Thoracic aorta (tissue), 2 donors: ENCODE data around the gene RPS6KA1. TPM values are rescaled to one million over a fixed set of nuclear protein-coding genes. Genes with fewer than 3 reads are reported as not detected.
"Not testable (repeated sequence)": the region's sequence is repeated elsewhere in the genome, so short reads cannot be mapped to it uniquely, and the experiment has no call there.

Source experiments
- ATAC-seq: fragments of 150-250 bp; one replicate; pipeline ENCODE4 v1.8.0; 2017; ENCODE audit warnings: low read depth; ENCODE audit not compliant: insufficient number of reproducible peaks, low FRiP score
- DNase-seq: peaks from one replicate; pipeline ENCODE4 v3.0.0-alpha.2; 2020; ENCODE audit warnings: low spot score
- H3K27ac ChIP-seq, 2 donors: fragments of 200-600 bp; sonication (generic); 1 replicate in 1 of 2; 2 replicates in 1 of 2; pipeline ENCODE4 v1.5.1; 2016; ENCODE audit warnings: mild to moderate bottlenecking in 2 of 2, moderate library complexity in 2 of 2
- H3K27me3 ChIP-seq: fragments of 200-600 bp; sonication (generic); replicated peaks from 2 replicates; pipeline ENCODE4 v1.6.0; 2016; ENCODE audit warnings: mild to moderate bottlenecking; ENCODE audit not compliant: insufficient read depth
- H3K36me3 ChIP-seq: fragments of 200-600 bp; sonication (generic); one replicate; pipeline ENCODE4 v1.5.1; 2016
- H3K4me1 ChIP-seq, 2 donors: fragments of 200-600 bp; sonication (generic); 1 replicate in 1 of 2; 2 replicates in 1 of 2; pipeline versions ENCODE4 v1.5.1 to v1.6.0; 2016; ENCODE audit warnings: low read depth in 2 of 2, mild to moderate bottlenecking in 1 of 2; ENCODE audit not compliant: control insufficient read depth in 1 of 2
- H3K4me3 ChIP-seq: fragments of 200-600 bp; sonication (generic); 2 replicates; pipeline ENCODE4 v1.5.1; 2016; ENCODE audit warnings: mild to moderate bottlenecking
- H3K9me3 ChIP-seq: fragments of 200-600 bp; sonication (generic); 2 replicates; pipeline ENCODE4 v1.5.1; 2016
- CTCF ChIP-seq: fragments of 200-600 bp; sonication (generic); IDR thresholded peaks from one replicate; pipeline ENCODE4 v1.5.1; 2019; ENCODE audit warnings: antibody characterized with exemption
- total RNA-seq, 2 donors: library from RNA; depleted of rRNA; stranded (reverse); fragments of >200 nt; gene quantifications; one replicate each; pipeline versions ENCODE4 v1.1.0 to v1.2.3, GENCODE V29; 2016

Gene RPS6KA1
- total RNA-seq, 2 donors from 2014 or later: 13.8 to 18.6 TPM

GRCh38 chr1:26580116-26580515 lies 50.6 kb downstream of the RPS6KA1 start:
- no peak overlapping the region for H3K4me3 ChIP-seq
- no peaks in the 10 kb centered on the region for H3K27me3 ChIP-seq
- no peaks in the 10 kb centered on the region for H3K4me1 ChIP-seq
- no peak for DNase-seq
- H3K36me3 ChIP-seq: no peaks in the 10 kb centered on the region
- H3K9me3 ChIP-seq: no peaks in the 10 kb centered on the region
- no peak overlapping the region for H3K27ac ChIP-seq
- TF ChIP-seq CTCF: no peak
- no peak for ATAC-seq

- TF ChIP-seq CTCF: no peak
Observed at GRCh38 chr1:26581287-26581651, 51.7 kb downstream of the RPS6KA1 start.

GRCh38 chr1:26582053-26582835 lies 52.7 kb downstream of the RPS6KA1 start:
- no peaks in the 10 kb centered on the region for H3K9me3 ChIP-seq
- no peak for ATAC-seq
- no peak for DNase-seq
- no peak overlapping the region for H3K4me3 ChIP-seq
- H3K27me3 ChIP-seq: no peaks in the 10 kb centered on the region
- TF ChIP-seq CTCF: no peak
- no peaks in the 10 kb centered on the region for H3K36me3 ChIP-seq
- no peaks in the 10 kb centered on the region for H3K4me1 ChIP-seq
- no peak overlapping the region for H3K27ac ChIP-seq

More at GRCh38 chr1:26581287-26581651, 51.7 kb downstream of the RPS6KA1 start:
- DNase-seq: no peak
- Histone ChIP-seq H3K4me3 (no peak overlapping the region), H3K36me3 (no peaks in the 10 kb centered on the region), H3K27me3 (no peaks in the 10 kb centered on the region), H3K4me1 (no peaks in the 10 kb centered on the region), H3K9me3 (no peaks in the 10 kb centered on the region), H3K27ac (no peak overlapping the region)
- no peak for ATAC-seq

- no peaks in the 10 kb centered on the region for H3K27me3 ChIP-seq
- no peaks in the 10 kb centered on the region for H3K36me3 ChIP-seq
- TF ChIP-seq CTCF: no peak
- no peaks in the 10 kb centered on the region for H3K4me1 ChIP-seq
- no peak overlapping the region for H3K27ac ChIP-seq
- H3K4me3 ChIP-seq: no peak overlapping the region
- DNase-seq: no peak
- H3K9me3 ChIP-seq: no peaks in the 10 kb centered on the region
- no peak for ATAC-seq
Observed at GRCh38 chr1:26582836-26583460, 53.4 kb downstream of the RPS6KA1 start.

GRCh38 chr1:26583646-26584485 lies 54.3 kb downstream of the RPS6KA1 start:
- Histone ChIP-seq H3K27ac (no peak overlapping the region), H3K27me3 (no peaks in the 10 kb centered on the region), H3K36me3 (no peaks in the 10 kb centered on the region), H3K9me3 (peaks cover 4% of the 10 kb centered on the region), H3K4me3 (no peak overlapping the region), H3K4me1 (no peaks in the 10 kb centered on the region)
- DNase-seq (no peak), ATAC-seq (no peak)
- no peak for TF ChIP-seq CTCF

- DNase-seq, H3K36me3 ChIP-seq, H3K4me3 ChIP-seq, ATAC-seq, H3K27ac ChIP-seq, H3K9me3 ChIP-seq, H3K4me1 ChIP-seq, H3K27me3 ChIP-seq: not testable (repeated sequence)
Observed at GRCh38 chr1:26584588-26584987, 55.0 kb downstream of the RPS6KA1 start.
